Lower leg skin (tissue), 4 donors: ENCODE measurements around the gene FBLIM1. TPM values are rescaled to one million over a fixed set of nuclear protein-coding genes. Genes with fewer than 3 reads are reported as not detected.
"Not testable (repeated sequence)": the region's sequence is repeated elsewhere in the genome, so short reads cannot be mapped to it uniquely, and the experiment has no call there.

Source experiments
- DNase-seq, 2 donors: peaks; one replicate each; pipeline ENCODE4 v3.0.0-alpha.2; 2019; ENCODE audit warnings: low spot score in 2 of 2
- H3K4me3 ChIP-seq: fragments of 200-600 bp; sonication (generic); 2 replicates; pipeline ENCODE4 v1.5.1; 2017; ENCODE audit warnings: mild to moderate bottlenecking, low read depth; ENCODE audit not compliant: poor library complexity, severe bottlenecking
- CTCF ChIP-seq, 3 donors: fragments of 450-650 bp; IDR thresholded peaks; one replicate each; pipeline ENCODE4 v1.5.1; 2016; ENCODE audit warnings: antibody characterized with exemption in 3 of 3, mild to moderate bottlenecking in 3 of 3, moderate library complexity in 2 of 3
- POLR2A ChIP-seq, 2 donors: fragments of 450-650 bp; IDR thresholded peaks; one replicate each; pipeline ENCODE4 v1.6.1; 2016 to 2017; ENCODE audit warnings: antibody characterized with exemption in 2 of 2, mild to moderate bottlenecking in 1 of 2, moderate library complexity in 1 of 2
- WGBS, 2 donors: methylation state at CpG; one replicate each; pipeline ENCODE4 v1.1.5; 2018; 5-methylcytosine and 5-hydroxymethylcytosine counted together
- intact Hi-C: fragments of 100-400 bp; cut with DNase I; formaldehyde crosslinking; loops from one replicate; pipeline ENCODE4 v1.15.0; 2023; ENCODE audit warnings: low total_unique reads
- total RNA-seq, 4 donors: library from RNA; depleted of rRNA; stranded (reverse); fragments of >200 nt; gene quantifications; one replicate each; pipeline ENCODE4 v1.1.0, GENCODE V29; 2016

The FBLIM1 gene
- total RNA-seq, 4 donors from 2014 or later = 11.5 to 41.7 (median 17.7) TPM

- TF ChIP-seq CTCF (IDR thresholded peaks at IDR 0.05) (no peak), POLR2A (IDR thresholded peaks at IDR 0.05) (no peak)
- intact Hi-C loops = no loop called here
- DNase-seq = no peak
- 38 to 43% methylated on average over 5 of the region's 5 CpGs for WGBS, 2 donors
- no peak overlapping the region for H3K4me3 ChIP-seq
Observed at GRCh38 chr1:15816674-15817073, 58.1 kb downstream of the FBLIM1 start.

GRCh38 chr1:15820478-15820877 lies 61.9 kb downstream of the FBLIM1 start:
- DNase-seq = no peak
- intact Hi-C loops = no loop called here
- H3K4me3 ChIP-seq = no peak overlapping the region
- no peak for TF ChIP-seq POLR2A (IDR thresholded peaks at IDR 0.05)
- no peak for TF ChIP-seq CTCF (IDR thresholded peaks at IDR 0.05)
- 61 to 67% methylated on average over 3 of the region's 3 CpGs for WGBS, 2 donors

GRCh38 chr1:15825800-15826199 lies 67.2 kb downstream of the FBLIM1 start:
- intact Hi-C loops = no loop called here
- no peak overlapping the region for H3K4me3 ChIP-seq
- no peak for DNase-seq
- TF ChIP-seq CTCF (IDR thresholded peaks at IDR 0.05) (no peak), POLR2A (IDR thresholded peaks at IDR 0.05) (no peak)

GRCh38 chr1:15826810-15827507 lies 68.4 kb downstream of the FBLIM1 start:
- no peak for DNase-seq
- intact Hi-C loops = no loop called here
- TF ChIP-seq POLR2A (IDR thresholded peaks at IDR 0.05) = no peak
- TF ChIP-seq CTCF (IDR thresholded peaks at IDR 0.05) = no peak
- 59 to 61% methylated on average over 6 of the region's 6 CpGs for WGBS, 2 donors
- H3K4me3 ChIP-seq = no peak overlapping the region

- intact Hi-C loops, H3K4me3 ChIP-seq, DNase-seq: not testable (repeated sequence)
- WGBS, 2 donors = 96 to 97% methylated on average over 12 to 15 of the region's 15 CpGs
Observed at GRCh38 chr1:15827567-15827966, 69.0 kb downstream of the FBLIM1 start.

- 87 to 92% methylated on average over 14 of the region's 14 CpGs for WGBS, 2 donors
- H3K4me3 ChIP-seq, DNase-seq, intact Hi-C loops: not testable (repeated sequence)
Observed at GRCh38 chr1:15828931-15829330, 70.3 kb downstream of the FBLIM1 start.

- no peak overlapping the region for H3K4me3 ChIP-seq
- 69 to 73% methylated on average over 1 of the region's 1 CpG for whole genome bisulfite sequencing, 2 donors
Observed at GRCh38 chr1:15830258-15830657, 71.7 kb downstream of the FBLIM1 start.

More at GRCh38 chr1:15830258-15830657, 71.7 kb downstream of the FBLIM1 start:
- intact Hi-C loops = no loop called here
- no peak for TF ChIP-seq POLR2A (IDR thresholded peaks at IDR 0.05)
- no peak for TF ChIP-seq CTCF (IDR thresholded peaks at IDR 0.05)
- no peak for DNase-seq
